ENCODE data around the gene OGFR.

OGFR gene

DNA sequence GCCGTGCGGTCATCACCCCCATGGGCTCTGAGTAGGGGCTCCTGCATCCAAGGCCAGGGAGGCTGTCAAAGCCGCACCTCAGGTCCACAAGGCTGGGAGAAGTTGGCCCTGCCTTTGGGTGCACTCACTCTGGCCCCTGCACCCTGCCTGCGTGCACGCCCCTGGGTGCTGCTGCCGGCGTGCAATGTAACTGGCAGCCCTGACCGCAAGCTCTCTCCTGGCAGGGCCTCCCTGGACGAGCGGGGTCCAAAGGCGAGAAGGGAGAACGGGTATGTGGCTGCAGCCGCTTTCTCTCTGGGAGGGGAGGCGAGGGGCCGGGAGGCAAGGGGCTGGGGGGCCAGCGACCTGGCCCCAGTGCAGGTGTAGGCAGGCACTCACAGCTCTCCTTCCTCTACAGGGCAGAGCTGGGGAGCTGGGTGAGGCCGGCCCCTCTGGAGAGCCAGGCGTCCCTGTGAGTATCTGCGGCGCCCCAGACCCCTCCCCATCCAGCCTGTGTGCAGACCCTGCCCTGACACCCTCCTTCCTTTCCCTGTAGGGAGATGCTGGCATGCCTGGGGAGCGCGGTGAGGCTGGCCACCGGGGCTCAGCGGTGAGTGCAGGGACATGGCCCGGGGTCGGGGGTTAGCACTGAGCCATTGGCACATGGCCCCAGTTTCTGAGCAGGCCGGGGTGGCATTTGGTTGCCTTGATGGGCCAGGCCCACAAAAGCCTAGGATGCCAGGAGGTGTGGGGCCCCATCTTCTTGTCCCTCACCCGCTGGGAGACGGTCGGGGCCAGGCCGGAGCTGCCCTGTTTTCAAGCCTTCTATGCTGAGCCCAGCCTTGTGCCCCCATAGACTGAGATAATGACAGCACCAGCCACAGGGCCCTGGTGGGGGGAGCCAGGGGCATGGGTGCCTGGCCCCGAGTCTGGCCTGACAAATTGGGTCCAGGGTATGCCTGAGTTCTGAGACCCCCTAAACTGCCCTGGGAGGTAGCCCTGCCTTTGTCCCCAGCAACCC, 24.9 kb downstream of the OGFR start:
- no peak overlapping the region for H2BK5ac ChIP-seq (ENCODE audit: low read length)
- no peak overlapping the region for H3K4ac ChIP-seq (ENCODE audit: low read length)
- no peak overlapping the region for H4K91ac ChIP-seq (ENCODE audit: low read depth, low read length, poor library complexity)
- no peak overlapping the region for H4K8ac ChIP-seq (ENCODE audit: low read depth, low read length)
- H3K79me1 ChIP-seq (ENCODE audit: low read depth, low read length): no peaks in the 10 kb centered on the region
- H2AK5ac ChIP-seq (ENCODE audit: low read depth, low read length): no peak overlapping the region
- peaks cover 5 to 14% of the 10 kb centered on the region in 2 donors for H3K4me1 ChIP-seq (ENCODE audit: control insufficient read depth in 2 of 2, insufficient read depth in 1 of 2, low read depth in 1 of 2, low read length in 2 of 2)
- H3K14ac ChIP-seq (ENCODE audit: low read length): peak overlapping the region; percentile 97
- H3K18ac ChIP-seq (ENCODE audit: low read length): peak overlapping the region; percentile 38
- DNase-seq (ENCODE audit: low spot score): no peak
- H3K36me3 ChIP-seq (replicated peaks in 1 of 2; ENCODE audit: control insufficient read depth in 2 of 2, insufficient read depth in 2 of 2, low read length in 2 of 2): no peaks in the 10 kb centered on the region
- no peak overlapping the region for H2BK120ac ChIP-seq (ENCODE audit: low read depth, low read length)
- H3K23ac ChIP-seq (ENCODE audit: low read depth, low read length, poor library complexity): no peak overlapping the region
- no CpG with 5 or more reads among the region's 32 CpGs for WGBS, 2 donors (ENCODE audit: extremely low coverage in 2 of 2, insufficient read length in 2 of 2, insufficient replicate concordance in 1 of 2)
- no peak overlapping the region for H3K27ac ChIP-seq (replicated peaks; ENCODE audit: low read length)
- H2BK15ac ChIP-seq (ENCODE audit: low read length): no peak overlapping the region
- no peak overlapping the region for H3K4me3 ChIP-seq (ENCODE audit: low read length in 2 of 2)
- H3K9me3 ChIP-seq (replicated peaks in 1 of 2; ENCODE audit: control insufficient read depth in 2 of 2, insufficient read depth in 1 of 2, low read depth in 1 of 2, low read length in 2 of 2): no peaks in the 10 kb centered on the region
- peak overlapping the region; percentile 21 for H3K9ac ChIP-seq (ENCODE audit: low read depth, low read length, poor library complexity)
- no peak overlapping the region for H2AFZ ChIP-seq (ENCODE audit: low read length)
- no peaks in the 10 kb centered on the region for H3K27me3 ChIP-seq (ENCODE audit: control insufficient read depth in 3 of 3, insufficient read depth in 3 of 3, low read depth in 1 of 3, low read length in 3 of 3)
- H2BK12ac ChIP-seq (ENCODE audit: low read length): no peak overlapping the region
- no peak overlapping the region for H3K4me2 ChIP-seq (ENCODE audit: insufficient read depth, low read length, poor library complexity, severe bottlenecking)

DNA sequence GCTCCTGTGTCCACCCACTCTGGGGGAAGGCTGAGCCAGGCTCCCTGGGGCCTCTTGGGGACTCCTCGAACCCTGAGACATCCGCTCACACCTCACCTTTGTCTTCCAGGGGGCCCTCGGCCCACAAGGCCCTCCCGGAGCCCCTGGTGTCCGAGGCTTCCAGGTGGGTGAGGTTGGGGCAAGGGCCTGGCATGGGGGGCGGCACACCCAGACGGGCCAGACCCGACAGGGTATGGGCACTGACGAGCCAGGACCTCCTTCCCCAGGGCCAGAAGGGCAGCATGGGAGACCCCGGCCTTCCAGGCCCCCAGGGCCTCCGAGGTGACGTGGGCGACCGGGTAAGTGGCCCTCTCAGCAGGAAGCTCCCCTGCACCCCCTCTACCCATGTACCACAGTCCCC, 25.6 kb downstream of the OGFR start:
- no peak overlapping the region for H2BK5ac ChIP-seq (ENCODE audit: low read length)
- H2BK12ac ChIP-seq (ENCODE audit: low read length): no peak overlapping the region
- H3K4me2 ChIP-seq (ENCODE audit: insufficient read depth, low read length, poor library complexity, severe bottlenecking): no peak overlapping the region
- no peak for DNase-seq (ENCODE audit: low spot score)
- no peak overlapping the region for H3K4me3 ChIP-seq (ENCODE audit: low read length in 2 of 2)
- no peak overlapping the region for H2BK120ac ChIP-seq (ENCODE audit: low read depth, low read length)
- no peaks in the 10 kb centered on the region for H3K27me3 ChIP-seq (ENCODE audit: control insufficient read depth in 3 of 3, insufficient read depth in 3 of 3, low read depth in 1 of 3, low read length in 3 of 3)
- no peak overlapping the region for H3K9ac ChIP-seq (ENCODE audit: low read depth, low read length, poor library complexity)
- no peak overlapping the region for H2BK15ac ChIP-seq (ENCODE audit: low read length)
- H3K79me1 ChIP-seq (ENCODE audit: low read depth, low read length): peaks cover 2% of the 10 kb centered on the region
- no peak overlapping the region for H2AFZ ChIP-seq (ENCODE audit: low read length)
- H3K27ac ChIP-seq (replicated peaks; ENCODE audit: low read length): no peak overlapping the region
- H4K91ac ChIP-seq (ENCODE audit: low read depth, low read length, poor library complexity): no peak overlapping the region
- no peak overlapping the region for H3K4ac ChIP-seq (ENCODE audit: low read length)
- no peak overlapping the region for H3K23ac ChIP-seq (ENCODE audit: low read depth, low read length, poor library complexity)
- H4K8ac ChIP-seq (ENCODE audit: low read depth, low read length): no peak overlapping the region
- WGBS, 2 donors (ENCODE audit: extremely low coverage in 2 of 2, insufficient read length in 2 of 2, insufficient replicate concordance in 1 of 2): no CpG with 5 or more reads among the region's 14 CpGs
- H3K9me3 ChIP-seq (replicated peaks in 1 of 2; ENCODE audit: control insufficient read depth in 2 of 2, insufficient read depth in 1 of 2, low read depth in 1 of 2, low read length in 2 of 2): peaks cover 0 to 2% of the 10 kb centered on the region in 2 donors
- H3K4me1 ChIP-seq (ENCODE audit: control insufficient read depth in 2 of 2, insufficient read depth in 1 of 2, low read depth in 1 of 2, low read length in 2 of 2): peaks cover 5 to 12% of the 10 kb centered on the region in 2 donors
- H3K14ac ChIP-seq (ENCODE audit: low read length): no peak overlapping the region
- H3K36me3 ChIP-seq (replicated peaks in 1 of 2; ENCODE audit: control insufficient read depth in 2 of 2, insufficient read depth in 2 of 2, low read length in 2 of 2): no peaks in the 10 kb centered on the region
- H3K18ac ChIP-seq (ENCODE audit: low read length): no peak overlapping the region
- no peak overlapping the region for H2AK5ac ChIP-seq (ENCODE audit: low read depth, low read length)

DNA sequence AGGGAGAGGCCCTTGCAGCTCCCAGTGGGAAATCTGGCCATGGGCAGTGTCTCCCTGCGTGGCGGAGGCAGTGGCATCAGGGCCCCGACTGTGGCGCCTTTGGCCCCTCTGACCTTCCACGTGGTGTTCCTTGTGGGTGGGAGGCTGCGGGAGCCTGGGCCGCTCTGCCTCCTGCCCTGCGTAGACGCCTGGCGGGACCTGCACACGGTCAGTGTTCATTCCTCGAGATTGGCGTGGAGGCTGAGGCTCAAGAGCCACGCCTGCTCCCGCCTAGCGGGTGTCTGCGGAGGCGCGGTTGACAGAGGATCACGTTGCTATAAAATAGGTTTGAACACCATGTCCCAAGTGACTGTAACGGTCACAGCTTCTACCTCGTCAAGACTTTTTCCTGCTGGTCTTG, 26.2 kb downstream of the OGFR start:
- H2BK120ac ChIP-seq (ENCODE audit: low read depth, low read length): no peak overlapping the region
- no peak overlapping the region for H3K18ac ChIP-seq (ENCODE audit: low read length)
- H3K9ac ChIP-seq (ENCODE audit: low read depth, low read length, poor library complexity): no peak overlapping the region
- H2AFZ ChIP-seq (ENCODE audit: low read length): no peak overlapping the region
- peak overlapping the region; percentile 22 for H2BK12ac ChIP-seq (ENCODE audit: low read length)
- H3K9me3 ChIP-seq (replicated peaks in 1 of 2; ENCODE audit: control insufficient read depth in 2 of 2, insufficient read depth in 1 of 2, low read depth in 1 of 2, low read length in 2 of 2): peaks cover 0 to 2% of the 10 kb centered on the region in 2 donors
- H3K4me1 ChIP-seq (ENCODE audit: control insufficient read depth in 2 of 2, insufficient read depth in 1 of 2, low read depth in 1 of 2, low read length in 2 of 2): peaks cover 6 to 12% of the 10 kb centered on the region in 2 donors
- no peak overlapping the region for H4K91ac ChIP-seq (ENCODE audit: low read depth, low read length, poor library complexity)
- DNase-seq (ENCODE audit: low spot score): no peak
- H4K8ac ChIP-seq (ENCODE audit: low read depth, low read length): no peak overlapping the region
- no peaks in the 10 kb centered on the region for H3K27me3 ChIP-seq (ENCODE audit: control insufficient read depth in 3 of 3, insufficient read depth in 3 of 3, low read depth in 1 of 3, low read length in 3 of 3)
- no CpG with 5 or more reads among the region's 22 CpGs for WGBS, 2 donors (ENCODE audit: extremely low coverage in 2 of 2, insufficient read length in 2 of 2, insufficient replicate concordance in 1 of 2)
- H2BK15ac ChIP-seq (ENCODE audit: low read length): no peak overlapping the region
- no peaks in the 10 kb centered on the region for H3K36me3 ChIP-seq (replicated peaks in 1 of 2; ENCODE audit: control insufficient read depth in 2 of 2, insufficient read depth in 2 of 2, low read length in 2 of 2)
- no peak overlapping the region for H3K14ac ChIP-seq (ENCODE audit: low read length)
- H2BK5ac ChIP-seq (ENCODE audit: low read length): no peak overlapping the region
- no peak overlapping the region for H3K4me2 ChIP-seq (ENCODE audit: insufficient read depth, low read length, poor library complexity, severe bottlenecking)
- H3K4me3 ChIP-seq (ENCODE audit: low read length in 2 of 2): no peak overlapping the region
- no peak overlapping the region for H3K27ac ChIP-seq (replicated peaks; ENCODE audit: low read length)
- H2AK5ac ChIP-seq (ENCODE audit: low read depth, low read length): no peak overlapping the region
- no peak overlapping the region for H3K4ac ChIP-seq (ENCODE audit: low read length)
- H3K23ac ChIP-seq (ENCODE audit: low read depth, low read length, poor library complexity): peak overlapping the region; percentile 65
- H3K79me1 ChIP-seq (ENCODE audit: low read depth, low read length): peaks cover 2% of the 10 kb centered on the region

GRCh38 chr20:62831361-62831788, 26.7 kb downstream of the OGFR start:
- H3K79me1 ChIP-seq (ENCODE audit: low read depth, low read length): peaks cover 2% of the 10 kb centered on the region
- no peak for DNase-seq (ENCODE audit: low spot score)
- H4K91ac ChIP-seq (ENCODE audit: low read depth, low read length, poor library complexity): no peak overlapping the region
- peaks cover 6 to 12% of the 10 kb centered on the region in 2 donors for H3K4me1 ChIP-seq (ENCODE audit: control insufficient read depth in 2 of 2, insufficient read depth in 1 of 2, low read depth in 1 of 2, low read length in 2 of 2)
- no peak overlapping the region for H3K14ac ChIP-seq (ENCODE audit: low read length)
- H3K4me3 ChIP-seq (ENCODE audit: low read length in 2 of 2): no peak overlapping the region
- no peak overlapping the region for H3K27ac ChIP-seq (replicated peaks; ENCODE audit: low read length)
- H3K27me3 ChIP-seq (ENCODE audit: control insufficient read depth in 3 of 3, insufficient read depth in 3 of 3, low read depth in 1 of 3, low read length in 3 of 3): no peaks in the 10 kb centered on the region
- H2AK5ac ChIP-seq (ENCODE audit: low read depth, low read length): no peak overlapping the region
- H2BK120ac ChIP-seq (ENCODE audit: low read depth, low read length): no peak overlapping the region
- no peak overlapping the region for H2BK12ac ChIP-seq (ENCODE audit: low read length)
- H3K9me3 ChIP-seq (replicated peaks in 1 of 2; ENCODE audit: control insufficient read depth in 2 of 2, insufficient read depth in 1 of 2, low read depth in 1 of 2, low read length in 2 of 2): peaks cover 0 to 2% of the 10 kb centered on the region in 2 donors
- H4K8ac ChIP-seq (ENCODE audit: low read depth, low read length): no peak overlapping the region
- no peak overlapping the region for H2BK5ac ChIP-seq (ENCODE audit: low read length)
- H3K9ac ChIP-seq (ENCODE audit: low read depth, low read length, poor library complexity): no peak overlapping the region
- no peak overlapping the region for H2BK15ac ChIP-seq (ENCODE audit: low read length)
- peak overlapping the region; percentile 55 for H2AFZ ChIP-seq (ENCODE audit: low read length)
- H3K4ac ChIP-seq (ENCODE audit: low read length): no peak overlapping the region
- no peaks in the 10 kb centered on the region for H3K36me3 ChIP-seq (replicated peaks in 1 of 2; ENCODE audit: control insufficient read depth in 2 of 2, insufficient read depth in 2 of 2, low read length in 2 of 2)
- no peak overlapping the region for H3K18ac ChIP-seq (ENCODE audit: low read length)
- H3K23ac ChIP-seq (ENCODE audit: low read depth, low read length, poor library complexity): no peak overlapping the region
- WGBS, 2 donors (ENCODE audit: extremely low coverage in 2 of 2, insufficient read length in 2 of 2, insufficient replicate concordance in 1 of 2): no CpG with 5 or more reads among the region's 10 CpGs
- no peak overlapping the region for H3K4me2 ChIP-seq (ENCODE audit: insufficient read depth, low read length, poor library complexity, severe bottlenecking)

Measured in neuronal stem cell (in vitro differentiated cells).